Measurements from ENCODE around the gene PTRH1.

DNA sequence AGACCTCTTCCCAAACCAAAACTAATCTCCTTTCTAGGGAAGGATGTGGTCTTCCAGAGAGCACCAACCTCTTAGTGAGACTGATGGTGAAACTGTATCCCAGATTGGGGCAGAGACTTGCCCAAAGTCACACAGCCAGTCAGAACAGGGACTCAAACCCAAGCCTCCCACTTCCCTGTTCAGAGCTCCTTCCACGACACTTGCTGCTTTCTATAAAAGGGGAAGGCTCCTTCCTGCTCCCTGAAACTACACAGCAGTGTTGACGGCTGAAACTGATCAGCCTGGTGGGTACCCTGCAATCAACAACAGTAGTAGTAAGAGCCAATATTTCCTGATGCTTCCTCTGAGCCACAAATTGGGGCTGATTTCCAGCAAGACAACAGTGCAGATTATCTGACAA, 18.2 kb upstream of the PTRH1 start:
- TF ChIP-seq, protein P1, sequence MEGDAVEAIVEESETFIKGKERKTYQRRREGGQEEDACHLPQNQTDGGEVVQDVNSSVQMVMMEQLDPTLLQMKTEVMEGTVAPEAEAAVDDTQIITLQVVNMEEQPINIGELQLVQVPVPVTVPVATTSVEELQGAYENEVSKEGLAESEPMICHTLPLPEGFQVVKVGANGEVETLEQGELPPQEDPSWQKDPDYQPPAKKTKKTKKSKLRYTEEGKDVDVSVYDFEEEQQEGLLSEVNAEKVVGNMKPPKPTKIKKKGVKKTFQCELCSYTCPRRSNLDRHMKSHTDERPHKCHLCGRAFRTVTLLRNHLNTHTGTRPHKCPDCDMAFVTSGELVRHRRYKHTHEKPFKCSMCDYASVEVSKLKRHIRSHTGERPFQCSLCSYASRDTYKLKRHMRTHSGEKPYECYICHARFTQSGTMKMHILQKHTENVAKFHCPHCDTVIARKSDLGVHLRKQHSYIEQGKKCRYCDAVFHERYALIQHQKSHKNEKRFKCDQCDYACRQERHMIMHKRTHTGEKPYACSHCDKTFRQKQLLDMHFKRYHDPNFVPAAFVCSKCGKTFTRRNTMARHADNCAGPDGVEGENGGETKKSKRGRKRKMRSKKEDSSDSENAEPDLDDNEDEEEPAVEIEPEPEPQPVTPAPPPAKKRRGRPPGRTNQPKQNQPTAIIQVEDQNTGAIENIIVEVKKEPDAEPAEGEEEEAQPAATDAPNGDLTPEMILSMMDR (IDR thresholded peaks at IDR 0.05) = no peak
- TF ChIP-seq POLR2A (IDR thresholded peaks at IDR 0.05) = no peak

Measured in adrenal gland (tissue), 5 donors.